ENCODE results near the gene PRR11. TPM values are rescaled to one million over a fixed set of nuclear protein-coding genes. Genes with fewer than 3 reads are reported as not detected.

PRR11 gene
- total and polyA plus RNA-seq, 2 of the 4 experiments (the other 2 are of a cell fraction): 8.6 to 24.0 TPM

DNA sequence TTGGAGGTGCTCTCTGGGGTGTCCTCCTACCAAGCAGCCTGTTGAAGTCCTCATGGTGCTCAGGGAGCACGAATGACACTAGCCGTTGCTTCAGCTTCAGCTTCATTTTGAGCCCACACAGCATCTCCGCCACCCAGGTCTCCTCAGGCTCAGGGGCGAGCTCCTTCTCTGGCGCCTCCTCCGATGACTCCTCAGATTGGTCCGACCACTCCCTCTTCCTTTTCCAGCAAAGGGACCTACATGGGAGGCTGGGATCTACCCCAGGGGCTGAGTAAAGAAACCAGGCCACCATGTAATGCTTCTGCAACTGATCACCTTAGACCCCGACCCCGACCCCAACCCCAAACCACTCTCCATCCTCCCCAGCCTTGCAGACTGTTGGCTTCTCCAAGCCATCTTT, 25.9 kb downstream of the PRR11 start:
- H2AK5ac ChIP-seq (ENCODE audit: low read depth, low read length): no peak overlapping the region
- no peak overlapping the region for H4K91ac ChIP-seq (ENCODE audit: insufficient read depth, low read depth, low read length)
- H3K4me2 ChIP-seq (ENCODE audit: low read depth, low read length): no peak overlapping the region
- DNase-seq: no peak
- H3K18ac ChIP-seq (ENCODE audit: low read depth, low read length): no peak overlapping the region
- H4K8ac ChIP-seq (ENCODE audit: low read depth in 2 of 2, low read length in 2 of 2): no peak overlapping the region
- H3K9me1 ChIP-seq (ENCODE audit: insufficient read depth, low read length): no peaks in the 10 kb centered on the region; the same call in 1 of the 2 replicates
- H3K27me3 ChIP-seq (ENCODE audit: control insufficient read depth, insufficient read depth, low read length): no peaks in the 10 kb centered on the region
- no peak overlapping the region for H2AK9ac ChIP-seq (replicated peaks; ENCODE audit: low read depth, low read length, poor library complexity)
- H3K27ac ChIP-seq (ENCODE audit: insufficient read depth, low read length): no peak overlapping the region
- peaks cover 3% of the 10 kb centered on the region; the same call in 1 of the 2 replicates for H3K36me3 ChIP-seq (ENCODE audit: control insufficient read depth, insufficient read depth, low read length)
- TF ChIP-seq, protein P1, sequence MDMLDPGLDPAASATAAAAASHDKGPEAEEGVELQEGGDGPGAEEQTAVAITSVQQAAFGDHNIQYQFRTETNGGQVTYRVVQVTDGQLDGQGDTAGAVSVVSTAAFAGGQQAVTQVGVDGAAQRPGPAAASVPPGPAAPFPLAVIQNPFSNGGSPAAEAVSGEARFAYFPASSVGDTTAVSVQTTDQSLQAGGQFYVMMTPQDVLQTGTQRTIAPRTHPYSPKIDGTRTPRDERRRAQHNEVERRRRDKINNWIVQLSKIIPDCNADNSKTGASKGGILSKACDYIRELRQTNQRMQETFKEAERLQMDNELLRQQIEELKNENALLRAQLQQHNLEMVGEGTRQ (IDR thresholded peaks at IDR 0.05; ENCODE audit: low read depth, low read length): no peak
- no peak for TF ChIP-seq RFX5 (IDR thresholded peaks at IDR 0.05; ENCODE audit: low read depth, low read length)
- TF ChIP-seq NFE2L2 (IDR thresholded peaks at IDR 0.05; ENCODE audit: low read depth, low read length): no peak
- TF ChIP-seq BHLHE40 (IDR thresholded peaks at IDR 0.05; ENCODE audit: low read depth, low read length): no peak
- no peak for TF ChIP-seq MAZ (IDR thresholded peaks at IDR 0.05; ENCODE audit: borderline replicate concordance, low read depth, low read length)
- TF ChIP-seq MXI1 (IDR thresholded peaks at IDR 0.05; ENCODE audit: borderline replicate concordance, low read depth, low read length): no peak
- no peak for TF ChIP-seq FOS (IDR thresholded peaks at IDR 0.05; ENCODE audit: low read depth, low read length)
- TF ChIP-seq RAD21 (IDR thresholded peaks at IDR 0.05; ENCODE audit: low read length): no peak
- no peak for TF ChIP-seq SMC3 (IDR thresholded peaks at IDR 0.05; ENCODE audit: low read depth, low read length)
- TF ChIP-seq MAFK (IDR thresholded peaks at IDR 0.05; ENCODE audit: low read depth, low read length): no peak
- TF ChIP-seq, protein P2, sequence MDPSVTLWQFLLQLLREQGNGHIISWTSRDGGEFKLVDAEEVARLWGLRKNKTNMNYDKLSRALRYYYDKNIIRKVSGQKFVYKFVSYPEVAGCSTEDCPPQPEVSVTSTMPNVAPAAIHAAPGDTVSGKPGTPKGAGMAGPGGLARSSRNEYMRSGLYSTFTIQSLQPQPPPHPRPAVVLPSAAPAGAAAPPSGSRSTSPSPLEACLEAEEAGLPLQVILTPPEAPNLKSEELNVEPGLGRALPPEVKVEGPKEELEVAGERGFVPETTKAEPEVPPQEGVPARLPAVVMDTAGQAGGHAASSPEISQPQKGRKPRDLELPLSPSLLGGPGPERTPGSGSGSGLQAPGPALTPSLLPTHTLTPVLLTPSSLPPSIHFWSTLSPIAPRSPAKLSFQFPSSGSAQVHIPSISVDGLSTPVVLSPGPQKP (IDR thresholded peaks at IDR 0.05; ENCODE audit: borderline replicate concordance, low read depth, low read length): no peak
- no peak for TF ChIP-seq CEBPB (IDR thresholded peaks at IDR 0.05; ENCODE audit: low read depth, low read length)
- TF ChIP-seq CHD1 (IDR thresholded peaks at IDR 0.05; ENCODE audit: low read depth, low read length): no peak
- TF ChIP-seq POLR2A (IDR thresholded peaks at IDR 0.05; ENCODE audit: low read depth, low read length): no peak
- TF ChIP-seq RCOR1 (IDR thresholded peaks at IDR 0.05; ENCODE audit: insufficient replicate concordance, low read length): no peak
- TF ChIP-seq, protein P3, sequence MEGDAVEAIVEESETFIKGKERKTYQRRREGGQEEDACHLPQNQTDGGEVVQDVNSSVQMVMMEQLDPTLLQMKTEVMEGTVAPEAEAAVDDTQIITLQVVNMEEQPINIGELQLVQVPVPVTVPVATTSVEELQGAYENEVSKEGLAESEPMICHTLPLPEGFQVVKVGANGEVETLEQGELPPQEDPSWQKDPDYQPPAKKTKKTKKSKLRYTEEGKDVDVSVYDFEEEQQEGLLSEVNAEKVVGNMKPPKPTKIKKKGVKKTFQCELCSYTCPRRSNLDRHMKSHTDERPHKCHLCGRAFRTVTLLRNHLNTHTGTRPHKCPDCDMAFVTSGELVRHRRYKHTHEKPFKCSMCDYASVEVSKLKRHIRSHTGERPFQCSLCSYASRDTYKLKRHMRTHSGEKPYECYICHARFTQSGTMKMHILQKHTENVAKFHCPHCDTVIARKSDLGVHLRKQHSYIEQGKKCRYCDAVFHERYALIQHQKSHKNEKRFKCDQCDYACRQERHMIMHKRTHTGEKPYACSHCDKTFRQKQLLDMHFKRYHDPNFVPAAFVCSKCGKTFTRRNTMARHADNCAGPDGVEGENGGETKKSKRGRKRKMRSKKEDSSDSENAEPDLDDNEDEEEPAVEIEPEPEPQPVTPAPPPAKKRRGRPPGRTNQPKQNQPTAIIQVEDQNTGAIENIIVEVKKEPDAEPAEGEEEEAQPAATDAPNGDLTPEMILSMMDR (conservative IDR thresholded peaks at IDR 0.05; ENCODE audit: low read depth, low read length): no peak
- no peak overlapping the region for H2BK5ac ChIP-seq (ENCODE audit: low read depth, low read length, poor library complexity, severe bottlenecking)
- no peak overlapping the region for H2AFZ ChIP-seq (replicated peaks; ENCODE audit: low read length, poor library complexity)
- no peaks in the 10 kb centered on the region for H3K9me3 ChIP-seq (ENCODE audit: control insufficient read depth, insufficient read depth, low read length)
- H3K9ac ChIP-seq (ENCODE audit: low read depth, low read length): no peak overlapping the region
- ChIA-PET POLR2A (ENCODE audit: unreplicated experiment) (no interaction called here), CTCF (no interaction called here)
- WGBS, 2 experiments (ENCODE audit: extremely low coverage in 2 of 2, insufficient read length in 1 of 2): 100% methylated on average over 3 of the region's 9 CpGs; no CpG with 5 or more reads in 1 of the 2 experiments
- in situ Hi-C loops (cut with MboI; ENCODE audit: low sequenced_read_pairs) (no loop called here), dilution Hi-C loops (cut with HindIII; ENCODE audit: low sequenced_read_pairs, unreplicated experiment) (no loop called here), intact Hi-C loops (cut with micrococcal nuclease) (no loop called here)
- H2BK20ac ChIP-seq (ENCODE audit: low read depth, low read length): no peak overlapping the region
- H3K79me1 ChIP-seq (ENCODE audit: low read depth in 1 of 2, low read length in 2 of 2): peaks cover 19 to 50% of the 10 kb centered on the region in 2 experiments
- no peak for ATAC-seq (ENCODE audit: low read depth)
- no peak overlapping the region for H3K23ac ChIP-seq (ENCODE audit: low read depth, low read length)
- no peak overlapping the region for H2BK120ac ChIP-seq (ENCODE audit: low read depth, low read length)
- H3K4me3 ChIP-seq (ENCODE audit: insufficient read depth, low read depth, low read length): no peak overlapping the region
- no TSS peak for BruUV-seq (replicated peaks)
- H3K4me1 ChIP-seq (ENCODE audit: control insufficient read depth, insufficient read depth, low read length): no peaks in the 10 kb centered on the region
- H3K14ac ChIP-seq (replicated peaks; ENCODE audit: low read depth, low read length): no peak overlapping the region
- H3K56ac ChIP-seq (ENCODE audit: extremely low read depth, insufficient read depth, low read length): no peak overlapping the region
- no peak overlapping the region for H3K4ac ChIP-seq (ENCODE audit: low read depth, low read length)
- no peak overlapping the region for H4K5ac ChIP-seq (ENCODE audit: low read depth, low read length)
- H4K20me1 ChIP-seq (ENCODE audit: insufficient read depth, low read length): no peaks in the 10 kb centered on the region
- no peak overlapping the region for H2BK15ac ChIP-seq (ENCODE audit: low read depth, low read length)
